OCI-LY3 (cell line): ENCODE results near the gene RGS8.

Experiments used
- EZH2phosphoT487 ChIP-seq: fragments of 200-600 bp; shearing (Covaris generic); IDR thresholded peaks from 2 replicates; pipeline ENCODE4 v1.6.1; 2018; ENCODE audit warnings: antibody characterized with exemption, mixed run types, low read depth
- TF ChIP-seq, protein P1 (sequence below): fragments of 200-600, 300-600 bp; sonication (generic); IDR thresholded peaks from 2 replicates; pipeline ENCODE4 v1.5.1; 2014; ENCODE audit warnings: antibody characterized with exemption, low read length, low read depth

DNA sequence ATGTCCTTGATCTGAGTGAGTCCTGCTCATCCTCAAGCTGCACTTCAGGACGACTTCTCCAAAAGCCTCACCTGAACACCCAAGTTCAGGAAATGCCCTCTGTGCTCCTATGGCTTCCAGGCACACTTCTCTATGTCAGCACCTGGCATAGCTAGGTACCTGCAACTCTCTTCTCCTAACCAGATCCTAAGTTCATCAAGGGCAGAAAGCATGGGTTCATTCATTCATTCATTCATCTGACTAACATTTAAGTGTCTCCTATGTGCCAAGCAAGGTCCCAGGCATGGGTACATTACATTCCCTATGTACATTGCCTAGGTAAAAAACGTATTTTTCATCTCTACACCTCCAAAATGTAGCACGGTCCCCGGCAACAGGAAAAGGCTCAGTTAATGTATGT lies 4.0 kb downstream of the RGS8 start:
- TF ChIP-seq, protein P1, sequence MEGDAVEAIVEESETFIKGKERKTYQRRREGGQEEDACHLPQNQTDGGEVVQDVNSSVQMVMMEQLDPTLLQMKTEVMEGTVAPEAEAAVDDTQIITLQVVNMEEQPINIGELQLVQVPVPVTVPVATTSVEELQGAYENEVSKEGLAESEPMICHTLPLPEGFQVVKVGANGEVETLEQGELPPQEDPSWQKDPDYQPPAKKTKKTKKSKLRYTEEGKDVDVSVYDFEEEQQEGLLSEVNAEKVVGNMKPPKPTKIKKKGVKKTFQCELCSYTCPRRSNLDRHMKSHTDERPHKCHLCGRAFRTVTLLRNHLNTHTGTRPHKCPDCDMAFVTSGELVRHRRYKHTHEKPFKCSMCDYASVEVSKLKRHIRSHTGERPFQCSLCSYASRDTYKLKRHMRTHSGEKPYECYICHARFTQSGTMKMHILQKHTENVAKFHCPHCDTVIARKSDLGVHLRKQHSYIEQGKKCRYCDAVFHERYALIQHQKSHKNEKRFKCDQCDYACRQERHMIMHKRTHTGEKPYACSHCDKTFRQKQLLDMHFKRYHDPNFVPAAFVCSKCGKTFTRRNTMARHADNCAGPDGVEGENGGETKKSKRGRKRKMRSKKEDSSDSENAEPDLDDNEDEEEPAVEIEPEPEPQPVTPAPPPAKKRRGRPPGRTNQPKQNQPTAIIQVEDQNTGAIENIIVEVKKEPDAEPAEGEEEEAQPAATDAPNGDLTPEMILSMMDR, result no peak
- no peak for TF ChIP-seq EZH2phosphoT487
